ENCODE data around the gene LRP1B. TPM values are rescaled to one million over a fixed set of nuclear protein-coding genes. Genes with fewer than 3 reads are reported as not detected.

Gene LRP1B
- total RNA-seq, 4 donors from 2014 or later: 3.6 to 10.1 (median 6.1) TPM

GRCh38 chr2:140627885-140628284 is 1502.9 kb downstream of the LRP1B start:
- ATAC-seq (ENCODE audit: low FRiP score): no peak
- TF ChIP-seq, protein P1, sequence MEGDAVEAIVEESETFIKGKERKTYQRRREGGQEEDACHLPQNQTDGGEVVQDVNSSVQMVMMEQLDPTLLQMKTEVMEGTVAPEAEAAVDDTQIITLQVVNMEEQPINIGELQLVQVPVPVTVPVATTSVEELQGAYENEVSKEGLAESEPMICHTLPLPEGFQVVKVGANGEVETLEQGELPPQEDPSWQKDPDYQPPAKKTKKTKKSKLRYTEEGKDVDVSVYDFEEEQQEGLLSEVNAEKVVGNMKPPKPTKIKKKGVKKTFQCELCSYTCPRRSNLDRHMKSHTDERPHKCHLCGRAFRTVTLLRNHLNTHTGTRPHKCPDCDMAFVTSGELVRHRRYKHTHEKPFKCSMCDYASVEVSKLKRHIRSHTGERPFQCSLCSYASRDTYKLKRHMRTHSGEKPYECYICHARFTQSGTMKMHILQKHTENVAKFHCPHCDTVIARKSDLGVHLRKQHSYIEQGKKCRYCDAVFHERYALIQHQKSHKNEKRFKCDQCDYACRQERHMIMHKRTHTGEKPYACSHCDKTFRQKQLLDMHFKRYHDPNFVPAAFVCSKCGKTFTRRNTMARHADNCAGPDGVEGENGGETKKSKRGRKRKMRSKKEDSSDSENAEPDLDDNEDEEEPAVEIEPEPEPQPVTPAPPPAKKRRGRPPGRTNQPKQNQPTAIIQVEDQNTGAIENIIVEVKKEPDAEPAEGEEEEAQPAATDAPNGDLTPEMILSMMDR (IDR thresholded peaks at IDR 0.05): no peak

GRCh38 chr2:140627136-140627535 is 1503.7 kb downstream of the LRP1B start:
- TF ChIP-seq, protein P1 (IDR thresholded peaks at IDR 0.05): no peak
- DNase-seq (ENCODE audit: low spot score): no peak
- no peak for ATAC-seq (ENCODE audit: low FRiP score)

More at GRCh38 chr2:140627885-140628284, 1502.9 kb downstream of the LRP1B start:
- no peak for DNase-seq (ENCODE audit: low spot score)

- DNase-seq (ENCODE audit: low spot score): no peak
- no peak for ATAC-seq (ENCODE audit: low FRiP score)
- TF ChIP-seq, protein P1 (IDR thresholded peaks at IDR 0.05): no peak
These were observed 1506.6 kb downstream of the LRP1B start for GRCh38 chr2:140624200-140624599.

DNA sequence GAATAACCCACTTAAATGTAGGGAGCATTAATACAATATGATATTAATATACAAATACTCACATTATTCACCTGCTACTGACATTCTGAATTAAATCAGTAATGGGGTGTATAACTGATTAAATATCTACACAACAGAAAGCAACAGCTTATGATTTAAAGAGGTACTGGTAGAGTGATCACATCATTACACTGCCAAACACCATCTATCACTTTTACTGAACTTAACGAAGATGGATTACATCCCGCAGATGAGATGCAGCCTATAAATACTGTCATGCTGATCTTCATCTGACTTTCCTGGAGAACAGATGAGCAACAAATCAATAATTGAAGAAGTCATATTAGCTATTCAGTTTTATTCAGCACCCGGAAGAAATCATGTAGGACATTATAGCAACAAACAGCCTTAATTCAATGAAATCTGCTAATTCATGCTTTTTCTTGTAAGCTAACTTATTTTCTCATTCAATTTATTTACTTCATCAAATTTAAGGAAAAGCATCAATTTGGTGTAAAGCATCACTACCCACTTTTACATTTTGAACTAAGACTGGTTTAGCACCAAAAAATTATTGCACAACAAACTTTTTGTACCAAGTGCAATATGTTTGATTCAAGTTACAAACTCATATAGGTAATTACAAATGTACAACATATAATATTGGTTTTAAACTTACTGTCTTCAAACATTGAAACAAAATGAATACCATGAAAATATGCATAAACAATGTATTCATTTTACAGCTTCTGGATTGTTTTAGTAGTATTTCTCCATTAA is 1509.0 kb downstream of the LRP1B start:
- ATAC-seq (ENCODE audit: low FRiP score) (no peak), DNase-seq (ENCODE audit: low spot score) (no peak)
- TF ChIP-seq, protein P1 (IDR thresholded peaks at IDR 0.05): no peak

- TF ChIP-seq, protein P1 (IDR thresholded peaks at IDR 0.05): no peak
- no peak for ATAC-seq (ENCODE audit: low FRiP score)
- no peak for DNase-seq (ENCODE audit: low spot score)
These were observed 1526.0 kb downstream of the LRP1B start for GRCh38 chr2:140604788-140605187.

- DNase-seq (ENCODE audit: low spot score) (no peak), ATAC-seq (ENCODE audit: low FRiP score) (no peak)
- TF ChIP-seq, protein P1 (IDR thresholded peaks at IDR 0.05): no peak
These were observed 1526.7 kb downstream of the LRP1B start for GRCh38 chr2:140604096-140604495.

DNA sequence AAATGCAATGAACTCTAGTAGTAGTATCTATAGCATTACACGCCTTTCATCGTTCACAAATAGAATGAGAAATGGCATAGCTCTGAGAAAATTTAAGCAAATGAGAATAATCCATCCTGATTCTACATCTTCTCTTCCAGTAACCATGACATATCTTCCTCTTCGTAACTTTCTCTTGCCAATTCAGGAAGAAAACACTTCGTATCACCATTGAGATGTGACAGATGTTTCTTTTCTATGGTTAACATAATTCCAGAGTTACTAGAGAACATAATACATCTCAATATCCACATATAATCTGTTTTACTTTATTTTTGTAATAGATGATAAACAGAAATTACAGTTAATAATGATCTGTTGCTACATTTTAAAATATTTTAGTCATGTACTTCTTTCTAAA is 1527.4 kb downstream of the LRP1B start:
- DNase-seq (ENCODE audit: low spot score) (no peak), ATAC-seq (ENCODE audit: low FRiP score) (no peak)
- TF ChIP-seq, protein P1 (IDR thresholded peaks at IDR 0.05): no peak

All from omental fat pad (tissue), 4 donors.